ENCODE results near the gene ERCC1.

DNA sequence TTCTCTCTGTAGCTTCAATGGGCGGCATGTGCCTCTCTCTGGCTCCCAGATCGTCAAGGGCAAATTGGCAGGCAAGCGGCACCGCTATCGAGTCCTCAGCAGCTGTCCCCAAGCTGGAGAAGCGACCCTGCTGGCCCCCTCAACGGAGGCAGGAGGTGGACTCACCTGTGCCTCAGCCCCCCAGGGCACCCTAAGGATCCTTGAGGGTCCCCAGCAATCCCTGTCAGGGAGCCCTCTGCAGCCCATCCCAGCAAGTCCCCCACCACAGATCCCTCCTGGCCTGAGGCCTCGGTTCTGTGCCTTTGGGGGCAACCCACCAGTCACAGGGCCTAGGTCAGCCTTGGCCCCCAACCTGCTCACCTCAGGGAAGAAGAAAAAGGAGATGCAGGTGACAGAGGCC, 15.6 kb downstream of the ERCC1 start:
- TF ChIP-seq POLR2AphosphoS5 (IDR thresholded peaks at IDR 0.05; ENCODE audit: borderline replicate concordance, low read depth, low read length) (no peak), EZH2 (IDR thresholded peaks at IDR 0.05) (no peak)

Data from SK-N-MC (cell line).